Measurements from ENCODE around the gene ASCL5.

The ASCL5 gene

GRCh38 chr1:201153474-201154388 lies 26.7 kb upstream of the ASCL5 start:
- no peak for DNase-seq

GRCh38 chr1:201149400-201149799 lies 22.4 kb upstream of the ASCL5 start:
- DNase-seq, result no peak

DNA sequence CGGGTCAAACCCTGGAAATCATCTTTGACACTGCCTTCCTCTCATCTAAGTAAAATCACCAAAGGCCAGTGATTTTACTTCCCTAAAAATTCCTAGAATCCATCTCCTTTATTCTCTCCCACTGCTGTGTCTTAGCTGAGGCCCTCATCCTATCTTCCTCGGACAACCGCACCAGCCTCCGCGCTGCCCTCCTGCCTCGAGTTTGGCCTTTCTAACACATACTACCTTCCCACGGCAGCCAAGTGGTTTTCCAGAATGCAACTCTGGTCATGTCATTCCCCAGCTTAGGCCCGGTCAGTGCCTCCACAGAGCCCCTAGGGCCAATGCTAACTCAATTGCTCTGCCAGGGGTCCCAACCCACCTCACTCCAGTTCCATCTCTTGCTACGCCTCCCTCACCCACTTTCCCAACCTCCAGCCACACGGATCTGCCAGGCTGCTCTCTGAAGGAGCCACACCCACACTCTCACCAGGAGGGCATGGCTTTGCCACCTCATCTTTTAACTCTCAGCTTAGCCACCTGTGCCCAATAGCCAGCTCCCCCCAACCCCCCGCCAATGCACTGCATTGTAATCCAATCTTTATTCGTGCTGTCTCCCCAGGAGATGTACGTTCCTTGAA lies 20.5 kb upstream of the ASCL5 start:
- DNase-seq, result no peak

DNA sequence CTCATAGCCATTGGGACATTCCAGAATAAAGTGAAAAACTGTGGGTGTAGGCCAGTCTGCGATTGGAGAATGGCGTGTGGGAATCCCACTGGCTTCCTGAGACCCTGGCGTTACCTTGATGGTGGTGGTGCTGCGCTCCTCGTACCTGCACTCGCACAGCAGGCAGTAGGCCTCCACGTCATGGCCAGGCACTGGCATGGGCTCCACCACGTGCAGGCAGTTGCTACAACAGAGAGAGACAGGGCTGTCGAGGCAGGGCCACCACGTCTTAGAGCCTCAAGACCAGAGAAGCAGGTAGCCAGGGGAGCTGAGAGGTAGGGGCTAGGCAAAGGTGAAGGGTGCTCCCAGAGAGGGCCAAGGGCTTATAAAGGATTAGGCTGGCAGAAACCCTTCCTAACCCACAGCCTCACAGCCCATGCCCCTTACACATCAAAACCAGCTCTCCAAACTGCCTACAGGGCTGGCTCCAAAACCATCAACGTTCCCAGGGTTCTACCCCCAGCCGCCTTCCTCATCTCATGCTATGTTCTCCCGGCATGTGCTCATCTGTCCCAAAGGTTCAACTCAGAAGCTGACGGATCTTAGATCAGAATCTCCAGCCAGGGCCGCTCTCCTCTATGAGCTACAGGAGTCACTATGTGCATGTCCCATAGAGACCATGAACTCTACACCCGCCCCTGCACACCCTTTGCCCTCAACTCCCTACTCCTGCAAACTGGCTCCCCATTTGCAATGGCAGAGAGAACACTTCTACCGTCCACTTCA lies 19.8 kb upstream of the ASCL5 start:
- DNase-seq, result no peak

GRCh38 chr1:201145816-201146215 lies 18.8 kb upstream of the ASCL5 start:
- DNase-seq, result no peak

DNA sequence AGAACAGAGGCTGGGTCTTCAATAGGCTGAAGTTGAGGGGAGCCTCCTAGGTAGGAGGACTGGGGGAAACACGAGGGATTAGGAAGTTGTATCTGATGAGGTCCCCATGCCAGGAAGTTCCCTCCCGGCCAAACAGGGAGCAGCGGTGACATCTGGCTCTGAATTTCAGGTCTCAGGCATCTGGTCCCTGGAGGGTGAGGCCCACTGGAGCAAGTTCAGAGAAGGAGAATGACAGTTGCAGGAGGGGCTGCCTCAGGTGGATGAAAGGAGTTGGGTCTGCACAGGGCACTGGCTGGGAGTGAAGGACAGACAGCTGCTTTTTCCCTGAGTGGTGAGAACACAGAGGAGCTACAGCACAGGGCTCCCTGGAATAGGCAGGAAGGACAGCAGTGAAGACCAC lies 18.1 kb upstream of the ASCL5 start:
- DNase-seq, result no peak

GRCh38 chr1:201144701-201145100 lies 17.7 kb upstream of the ASCL5 start:
- DNase-seq, result no peak

GRCh38 chr1:201143726-201144635 lies 17.0 kb upstream of the ASCL5 start:
- no peak for DNase-seq

DNA sequence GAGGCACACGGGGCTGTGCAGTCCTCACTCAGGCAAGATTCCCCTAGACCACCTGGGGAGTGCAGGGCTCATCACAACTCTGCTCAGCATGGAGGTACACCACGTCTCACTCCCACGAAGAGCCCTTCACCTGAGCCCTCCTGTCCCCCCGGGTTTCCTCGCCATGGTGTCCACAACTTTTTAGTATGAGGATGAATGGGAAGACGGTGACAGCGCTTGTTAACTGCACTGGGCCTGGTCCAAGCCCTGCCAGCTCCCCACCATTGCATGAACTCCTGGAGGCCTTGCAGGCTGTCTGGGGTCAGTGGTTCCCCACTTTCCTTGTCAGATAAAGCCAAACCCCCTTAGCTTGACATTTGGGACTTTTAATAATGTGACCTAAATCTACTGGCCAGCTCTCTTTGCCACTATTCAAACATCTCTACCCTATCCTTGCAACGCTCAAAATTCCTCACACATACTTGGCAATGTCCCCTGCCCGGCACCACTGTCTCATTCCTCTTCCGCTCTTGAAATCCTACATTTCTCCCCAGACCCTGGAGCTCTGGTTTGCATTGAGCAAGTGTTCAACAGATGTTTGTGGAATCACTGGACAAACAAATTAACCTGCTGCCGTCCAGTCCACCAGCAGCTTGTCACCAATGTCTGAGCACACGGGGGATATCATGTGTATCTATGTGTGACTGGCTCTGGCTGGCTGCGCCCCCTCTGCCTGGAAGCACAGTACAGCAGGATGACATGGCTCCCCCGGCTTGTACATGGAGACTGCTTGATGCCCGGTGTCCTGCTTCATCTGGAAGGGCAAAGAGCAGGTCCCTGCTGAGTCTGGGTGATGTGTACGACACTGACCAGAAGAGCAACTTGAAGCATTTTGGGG lies 16.1 kb upstream of the ASCL5 start:
- no peak for DNase-seq

- no peak for DNase-seq
Observed at GRCh38 chr1:201142011-201142848, 15.2 kb upstream of the ASCL5 start.

- no peak for DNase-seq
Observed at GRCh38 chr1:201141418-201141817, 14.4 kb upstream of the ASCL5 start.

- DNase-seq, result no peak
Observed at GRCh38 chr1:201140941-201141260, 13.9 kb upstream of the ASCL5 start.

DNA sequence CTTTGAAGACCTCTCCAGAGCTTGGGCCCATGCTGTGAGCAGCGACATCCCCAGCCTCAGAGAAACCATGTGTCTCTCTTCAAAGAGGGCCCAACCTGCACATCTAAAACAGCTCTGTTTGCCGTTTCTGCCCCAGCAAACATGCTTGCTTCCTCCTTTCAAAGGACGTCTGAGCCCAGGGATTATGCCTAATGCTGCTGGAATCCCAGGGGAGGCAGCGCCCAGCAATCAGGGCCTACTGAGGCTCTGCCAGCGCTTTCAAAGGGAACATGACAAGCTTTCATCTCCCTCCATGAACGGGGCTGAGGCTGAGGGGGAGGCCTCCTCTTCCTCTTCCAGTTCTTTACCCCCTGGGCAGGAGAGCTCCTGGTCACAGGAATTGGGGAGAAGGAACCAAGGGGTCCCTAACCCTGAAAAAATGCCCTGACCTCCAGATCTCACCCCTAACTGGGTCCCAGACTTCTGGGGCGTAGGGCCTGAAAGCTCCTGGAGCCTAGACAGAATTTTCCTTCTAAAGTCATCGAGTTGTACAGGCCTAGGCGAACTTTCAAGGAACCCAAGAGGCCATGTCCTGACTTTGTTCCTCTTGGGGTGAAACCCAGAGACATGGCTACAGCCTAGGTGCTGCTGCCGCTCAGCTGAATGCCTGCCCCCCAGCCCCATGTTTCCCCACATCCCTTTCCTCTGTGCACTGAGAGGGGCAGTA lies 13.4 kb upstream of the ASCL5 start:
- no peak for DNase-seq

- DNase-seq, result no peak
Observed at GRCh38 chr1:201139756-201140155, 12.8 kb upstream of the ASCL5 start.

DNA sequence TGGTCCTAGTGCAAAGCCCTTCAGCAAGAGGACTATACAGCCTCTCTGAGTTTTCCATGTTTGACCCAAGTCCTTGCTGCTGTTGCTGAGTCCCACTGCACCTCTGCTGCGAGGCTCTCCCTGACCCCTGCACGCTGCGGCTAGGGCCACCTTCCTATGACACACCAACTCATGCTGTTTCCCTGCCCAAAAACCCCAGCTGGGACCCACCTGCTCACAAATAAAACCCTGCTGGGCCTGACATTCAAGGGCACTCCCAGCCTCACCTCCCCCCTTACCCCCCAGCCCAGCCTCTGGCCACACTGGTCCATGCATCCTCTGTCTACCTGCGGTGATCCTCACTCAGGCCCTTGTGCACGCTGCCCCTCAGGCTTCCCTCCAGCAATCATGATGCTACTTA lies 12.3 kb upstream of the ASCL5 start:
- DNase-seq, result no peak

- no peak for DNase-seq
Observed at GRCh38 chr1:201138311-201138840, 11.4 kb upstream of the ASCL5 start.

DNA sequence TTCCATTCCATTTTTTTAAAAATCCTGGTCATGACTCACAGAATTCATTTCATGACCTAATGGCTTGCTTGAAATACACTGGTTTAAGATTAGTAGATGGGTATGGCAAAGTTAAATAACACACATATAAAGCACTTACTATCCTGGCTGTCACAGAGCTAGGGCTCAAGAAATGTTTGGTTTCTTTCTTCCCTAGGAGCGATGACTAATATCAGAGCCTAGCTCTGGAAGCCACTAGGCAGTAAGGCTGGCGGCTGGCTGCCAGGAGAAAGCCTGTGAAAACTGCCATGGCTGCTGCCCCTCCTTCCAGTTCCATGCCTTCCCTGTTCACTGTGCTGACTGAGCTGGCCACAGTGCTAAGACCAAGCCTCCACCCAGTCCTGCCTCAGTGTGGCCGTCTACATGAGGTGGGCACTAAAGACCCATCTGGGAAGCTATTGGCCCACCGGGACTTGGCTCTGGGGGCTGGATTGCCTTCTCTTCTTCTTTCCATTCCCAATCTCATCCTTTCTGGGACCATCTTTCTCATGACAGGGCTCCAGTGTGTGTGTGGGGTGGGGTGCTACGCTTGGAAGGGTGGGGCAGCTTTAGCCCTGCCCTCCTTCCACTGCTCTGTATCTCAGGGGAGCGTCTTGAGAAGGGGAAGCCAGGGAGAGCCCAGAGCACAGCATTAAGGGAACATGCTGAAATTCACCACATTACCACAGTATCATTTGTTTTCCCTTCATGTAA lies 10.8 kb upstream of the ASCL5 start:
- no peak for DNase-seq

- no peak for DNase-seq
Observed at GRCh38 chr1:201137024-201137392, 10.0 kb upstream of the ASCL5 start.

DNA sequence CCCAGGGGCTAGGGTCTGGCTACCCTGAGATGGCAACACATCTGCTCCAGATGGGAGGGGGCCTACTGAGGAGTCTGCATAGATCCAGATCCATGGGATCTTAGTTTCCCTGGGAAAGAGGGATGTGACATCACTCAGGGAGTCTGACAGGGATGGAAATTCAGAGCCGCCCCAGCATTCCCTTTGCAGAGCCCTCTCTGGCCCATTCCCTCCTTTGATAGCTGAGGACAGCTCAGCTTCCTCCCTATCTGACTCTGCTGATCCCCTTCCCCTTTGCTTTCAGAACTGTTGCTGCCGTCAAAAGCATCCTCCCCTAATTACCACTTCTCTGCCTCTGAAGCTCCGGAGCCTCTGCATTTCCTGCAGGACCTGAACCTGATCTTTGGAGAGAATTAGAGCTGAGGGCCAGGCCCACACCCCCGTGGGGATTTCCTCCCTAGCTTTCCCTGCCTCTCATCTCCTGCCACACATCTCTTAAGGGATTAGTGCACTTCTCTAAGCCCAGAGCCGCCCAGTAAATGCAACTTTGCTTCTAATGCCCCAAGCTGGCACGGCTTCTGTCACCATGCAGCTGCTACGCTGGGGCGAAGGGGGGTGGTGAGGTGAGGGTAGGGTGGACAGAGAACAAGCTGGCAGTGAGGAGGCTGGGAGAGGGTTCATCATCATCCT lies 9.5 kb upstream of the ASCL5 start:
- DNase-seq, result no peak
